ENCODE data around the gene FARS2.

DNA sequence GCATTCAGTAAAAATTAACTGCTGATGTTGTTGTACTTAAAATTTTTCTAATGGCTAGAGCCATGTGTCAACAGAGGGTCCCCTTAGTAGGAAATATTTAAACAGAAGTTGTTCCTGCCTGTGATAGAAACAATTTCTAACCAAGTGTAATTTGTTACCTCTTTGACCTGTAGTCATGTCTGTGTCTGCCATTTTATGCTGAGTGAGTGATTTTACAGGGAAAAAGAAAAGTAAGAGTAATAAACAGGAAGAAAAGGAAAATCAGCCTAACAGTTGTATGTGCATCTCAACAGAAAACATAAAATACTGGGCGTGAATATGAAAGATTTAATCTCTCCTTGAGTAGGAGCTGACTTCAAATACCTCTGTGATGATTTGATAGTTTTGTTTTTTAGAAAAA, 172.0 kb downstream of the FARS2 start:
- TF ChIP-seq RFX5 (IDR thresholded peaks at IDR 0.05; ENCODE audit: low read length), result no peak
- no peak for TF ChIP-seq EZH2phosphoT487 (IDR thresholded peaks at IDR 0.05; ENCODE audit: borderline replicate concordance, low read depth)
- TF ChIP-seq CTCF (IDR thresholded peaks at IDR 0.05), result no peak
- no peak for TF ChIP-seq JUND (IDR thresholded peaks at IDR 0.05)
- TF ChIP-seq RCOR1 (IDR thresholded peaks at IDR 0.05; ENCODE audit: low read length), result no peak
- TF ChIP-seq POLR2AphosphoS5 (IDR thresholded peaks at IDR 0.05; ENCODE audit: low read depth, low read length), result no peak
- TF ChIP-seq TCF12 (IDR thresholded peaks at IDR 0.05), result no peak
- no peak for TF ChIP-seq GATA2 (CRISPR knock-in tag; IDR thresholded peaks at IDR 0.05)
